Tongue (tissue), 2 donors: ENCODE results near the gene DSEL. TPM values are rescaled to one million over a fixed set of nuclear protein-coding genes. Genes with fewer than 3 reads are reported as not detected.
A peak's percentile ranks its signal among the peaks of the same experiment; 100 is the strongest.

ENCODE experiments used
- DNase-seq: peaks from one replicate; pipeline ENCODE4 v3.0.0-alpha.2; 2015
- total RNA-seq: library from RNA; depleted of rRNA; stranded (reverse); fragments of >200 nt; gene quantifications from one replicate; pipeline ENCODE4 v1.2.3, GENCODE V29; 2014

Gene DSEL
- total RNA-seq, 1 donor from 2014 or later: 23.4 TPM

DNA sequence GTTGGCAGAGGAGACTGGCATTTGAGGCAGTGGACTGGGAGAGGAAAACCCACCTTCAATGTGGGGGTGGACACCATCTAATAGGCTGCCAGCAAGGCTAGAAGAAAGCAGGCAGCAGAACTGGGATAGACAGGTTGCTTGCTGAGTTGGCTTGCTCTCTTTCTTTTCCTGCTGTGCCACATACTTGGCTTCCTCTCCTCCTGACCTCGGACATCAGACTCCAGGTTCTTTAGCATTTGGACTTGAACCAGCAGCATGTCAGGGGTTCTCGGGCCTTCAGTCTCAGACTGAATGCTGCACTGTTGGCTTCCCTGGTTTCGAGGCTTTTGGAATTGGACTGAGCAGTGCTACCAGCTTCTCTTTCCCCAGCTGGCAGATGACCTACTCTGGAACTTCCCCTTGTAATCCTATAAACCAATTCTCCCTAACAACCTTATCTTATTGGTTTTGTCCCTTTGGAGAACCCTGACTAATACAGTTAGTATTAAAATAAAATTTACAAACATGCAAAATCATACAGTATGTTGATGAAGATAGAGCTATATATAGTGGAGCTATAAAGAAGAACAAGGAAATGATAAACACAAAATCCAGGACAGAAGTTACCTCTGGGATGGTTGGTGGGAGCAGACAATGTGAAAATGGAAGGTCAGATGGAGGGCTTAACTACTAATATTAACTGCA, 15.9 kb downstream of the DSEL start:
- no peak for DNase-seq

DNA sequence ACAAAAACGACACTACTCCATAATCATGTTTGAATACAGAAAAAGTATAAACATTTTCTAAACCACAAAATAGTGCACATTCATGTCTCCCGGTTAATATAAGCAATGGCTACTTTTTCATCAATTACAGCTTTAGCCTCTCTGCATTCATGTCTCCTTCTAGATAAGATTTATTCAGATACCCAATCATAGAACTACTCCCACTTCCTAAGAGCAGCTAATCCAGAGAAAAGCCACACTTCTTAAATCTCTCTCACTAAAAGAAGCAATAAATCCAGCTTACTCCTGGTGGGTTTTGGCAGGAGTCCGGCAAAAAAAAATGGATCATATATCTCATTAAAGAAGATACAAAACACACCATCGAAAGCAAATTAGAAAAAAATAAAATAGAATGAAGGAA, 20.1 kb downstream of the DSEL start:
- no peak for DNase-seq

DNA sequence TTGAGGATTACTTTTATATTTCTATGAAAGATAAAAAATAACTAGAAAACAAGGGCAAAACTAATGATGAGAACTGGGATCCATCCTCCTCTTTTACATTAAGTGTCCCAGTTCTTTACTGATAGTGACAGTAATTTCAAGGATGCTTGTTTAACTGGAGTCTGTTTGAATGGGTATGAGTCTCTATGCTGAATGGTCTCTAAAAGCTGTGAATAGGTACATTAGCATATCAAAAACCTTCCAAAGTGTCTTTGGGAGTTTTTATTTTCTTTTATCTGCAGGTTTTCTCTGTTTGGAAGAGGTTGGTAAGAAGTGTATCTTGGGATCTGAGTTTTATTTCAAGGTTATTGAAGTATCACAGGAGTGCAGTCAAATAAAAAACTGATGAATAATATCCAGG, 30.0 kb downstream of the DSEL start:
- DNase-seq: no peak

DNA sequence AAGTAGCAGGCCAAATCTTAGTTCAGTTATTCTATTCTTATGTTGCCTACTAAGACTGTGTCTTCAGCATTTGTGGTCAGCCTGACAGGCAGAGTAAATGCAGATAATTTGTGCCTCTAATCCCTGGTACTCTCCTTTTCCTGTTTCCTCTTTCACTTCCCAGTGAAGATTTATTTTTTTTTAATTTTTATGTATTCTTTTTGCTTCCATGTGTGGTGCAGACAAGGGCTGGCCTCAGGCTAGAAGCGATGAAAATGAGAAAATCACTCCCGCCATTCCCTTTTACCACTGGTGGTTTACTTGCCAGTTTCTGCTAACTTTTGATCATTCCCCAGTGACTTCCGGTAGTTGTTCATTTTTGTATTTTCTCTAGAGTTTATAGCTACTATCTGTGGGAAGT, 30.9 kb downstream of the DSEL start:
- DNase-seq: no peak

DNA sequence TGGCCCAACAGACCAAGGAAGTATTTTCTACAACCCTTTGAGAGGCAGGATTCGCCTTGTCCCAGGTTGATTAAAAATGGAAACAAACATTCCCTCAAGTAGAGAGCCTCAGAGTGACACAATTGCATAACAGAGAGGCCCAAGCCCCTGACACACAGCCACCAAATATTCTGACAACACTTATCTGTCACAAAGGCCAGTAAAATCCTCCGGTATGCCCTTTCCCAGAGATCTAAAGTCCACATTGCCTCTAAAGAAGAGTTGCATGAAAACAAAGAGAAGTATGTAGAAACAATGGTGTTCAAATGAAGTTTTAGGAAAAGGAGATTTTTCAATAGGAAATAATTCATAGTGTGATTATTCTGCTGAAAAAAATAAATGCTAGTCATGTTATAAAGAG, 32.1 kb downstream of the DSEL start:
- no peak for DNase-seq

DNA sequence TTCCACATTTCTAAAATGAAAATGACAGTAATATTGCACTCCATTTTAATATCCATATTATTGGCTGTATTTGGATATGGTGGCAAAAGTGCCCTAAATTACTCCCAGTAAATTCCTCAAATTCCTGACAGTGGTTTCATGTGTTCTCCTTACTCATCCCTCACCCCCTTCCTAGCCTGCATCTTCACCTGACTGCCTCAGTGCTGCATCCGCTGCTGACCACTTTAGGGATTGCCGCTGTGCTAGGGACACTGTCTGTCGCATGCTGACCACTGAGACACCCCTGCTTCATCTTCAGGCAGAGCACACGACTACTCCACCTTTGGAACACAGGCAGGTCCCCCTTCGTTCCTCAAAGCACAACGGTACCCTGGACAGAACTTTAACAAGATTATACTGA, 32.6 kb downstream of the DSEL start:
- DNase-seq: no peak

DNA sequence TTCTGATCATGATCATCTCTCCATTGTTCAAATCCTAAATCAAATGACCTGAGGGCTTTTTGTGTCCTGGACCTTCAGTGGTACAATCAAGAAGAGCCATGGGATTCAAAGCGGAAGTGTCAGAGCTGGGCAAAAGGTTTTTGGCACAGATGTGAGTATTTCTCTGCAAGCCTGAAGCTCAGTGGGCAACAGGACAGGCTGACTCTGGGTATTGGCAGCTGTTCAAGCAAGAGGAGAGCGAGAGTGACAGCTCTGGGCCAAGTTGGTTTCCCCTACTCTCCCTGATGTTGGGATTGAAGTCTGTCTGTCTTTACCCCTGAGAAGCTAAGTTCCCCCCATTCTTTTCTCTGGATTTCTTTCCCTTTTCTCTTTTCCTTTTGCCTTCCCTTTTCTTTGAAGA, 33.3 kb downstream of the DSEL start:
- peak; percentile 10 for DNase-seq

DNA sequence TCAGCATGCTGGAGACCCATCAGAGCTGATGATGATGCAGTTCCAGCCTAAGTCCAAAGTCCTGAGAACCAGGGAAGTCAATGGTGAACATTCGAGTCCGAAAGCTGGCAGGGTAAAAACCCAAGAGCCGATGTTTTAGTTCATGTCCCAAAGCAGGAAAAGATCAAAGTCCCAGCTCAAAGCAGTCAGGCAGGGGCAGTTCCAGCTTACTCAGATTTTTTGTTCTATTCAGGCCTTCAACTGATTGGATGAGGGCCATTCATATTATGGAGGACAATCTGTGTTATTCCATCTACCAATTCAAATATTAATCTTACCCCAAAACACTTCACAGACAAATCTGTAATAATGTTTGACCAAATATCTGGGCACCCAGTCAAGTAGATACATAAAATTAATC, 38.3 kb downstream of the DSEL start:
- DNase-seq: no peak

DNA sequence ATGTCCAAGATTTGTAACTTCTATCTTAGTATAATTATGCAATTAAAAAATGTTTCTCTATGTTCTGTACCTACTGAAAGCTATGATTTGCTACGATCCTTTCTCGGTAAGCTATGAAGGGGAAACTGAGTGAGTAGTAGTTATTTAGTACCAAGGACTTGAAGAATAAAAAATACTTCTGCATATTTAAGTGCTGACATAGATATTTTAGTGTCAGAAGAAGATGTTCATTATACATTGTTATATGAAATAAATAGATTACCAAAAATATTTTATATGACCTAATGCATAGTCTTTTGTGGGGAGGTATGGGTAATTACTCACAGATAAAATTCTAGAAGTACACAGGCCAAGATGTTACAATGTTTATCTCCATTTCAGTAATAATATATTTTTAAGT, 39.0 kb downstream of the DSEL start:
- DNase-seq: no peak

DNA sequence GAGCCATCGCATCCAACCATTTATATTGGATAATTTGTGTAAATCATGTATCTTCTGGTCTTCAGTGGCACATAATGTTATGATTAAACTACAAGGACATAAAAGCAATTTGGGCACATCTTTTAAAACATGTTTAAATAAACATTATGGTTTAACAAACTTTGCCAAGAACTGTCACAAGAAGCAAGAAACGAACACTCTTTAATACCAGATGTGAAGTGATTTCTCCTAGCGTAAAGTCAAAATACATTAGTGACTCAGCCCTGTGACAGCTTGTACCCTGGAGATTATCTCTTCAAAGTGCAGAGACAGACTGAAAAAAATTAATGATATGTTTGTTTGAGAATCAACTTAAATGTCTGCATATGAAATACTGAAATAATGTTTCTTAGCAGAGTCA, 39.9 kb downstream of the DSEL start:
- peak; percentile 3 for DNase-seq

DNA sequence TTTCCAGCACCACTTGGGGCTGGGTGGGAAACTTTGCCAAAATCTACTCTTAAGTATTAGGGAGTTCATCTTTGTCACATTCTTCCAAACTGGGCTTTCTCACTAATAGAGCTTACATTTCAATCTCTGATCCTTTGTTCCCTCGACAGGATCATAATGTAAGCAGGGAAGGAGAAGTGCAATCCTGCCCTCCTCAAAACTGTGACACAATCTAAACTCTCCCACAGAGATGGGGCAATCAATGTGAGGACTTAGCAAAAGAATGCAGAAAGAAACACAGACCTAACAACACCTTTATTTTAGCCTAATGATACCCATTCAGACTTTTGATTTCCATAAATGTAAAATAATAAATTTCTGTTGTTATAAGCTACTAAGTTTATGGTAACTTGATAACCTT, 40.8 kb downstream of the DSEL start:
- DNase-seq: no peak

DNA sequence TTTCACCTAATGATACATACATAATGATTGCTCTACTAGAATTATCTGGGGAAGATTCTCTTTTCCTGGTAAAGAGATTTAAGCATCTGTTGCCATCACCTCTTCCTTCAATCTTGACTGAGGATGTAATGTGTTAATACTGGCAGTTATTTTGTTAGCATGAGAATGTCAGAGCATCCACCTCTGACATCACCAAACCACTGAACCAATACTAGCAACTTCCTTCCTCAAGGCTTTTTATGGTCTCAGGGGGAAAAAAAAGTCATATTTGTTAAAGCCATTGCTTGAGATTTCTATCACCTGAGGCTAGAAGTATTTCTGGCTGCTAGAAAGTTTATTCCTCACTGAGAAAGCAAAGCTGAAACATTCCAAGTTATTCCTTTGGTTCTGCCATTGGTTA, 48.5 kb downstream of the DSEL start:
- DNase-seq: no peak

DNA sequence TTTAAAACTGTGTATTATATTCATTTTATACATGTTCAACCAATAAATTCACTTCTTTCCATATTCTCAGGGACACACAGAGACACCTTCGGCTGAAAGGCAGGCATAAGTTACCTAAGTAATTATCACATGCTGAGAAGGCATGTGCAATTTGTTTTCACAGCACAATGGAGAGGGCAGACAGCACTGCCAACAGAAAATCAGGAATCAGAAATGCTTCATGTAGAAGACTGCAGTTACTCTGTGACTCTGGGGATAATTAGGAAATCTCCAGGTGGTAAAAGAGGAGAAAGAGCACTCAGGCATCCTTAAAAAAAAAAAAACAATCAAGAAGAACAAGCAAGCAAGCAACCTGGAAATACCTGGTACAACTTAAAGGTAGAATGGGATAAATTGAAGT, 49.3 kb downstream of the DSEL start:
- no peak for DNase-seq

DNA sequence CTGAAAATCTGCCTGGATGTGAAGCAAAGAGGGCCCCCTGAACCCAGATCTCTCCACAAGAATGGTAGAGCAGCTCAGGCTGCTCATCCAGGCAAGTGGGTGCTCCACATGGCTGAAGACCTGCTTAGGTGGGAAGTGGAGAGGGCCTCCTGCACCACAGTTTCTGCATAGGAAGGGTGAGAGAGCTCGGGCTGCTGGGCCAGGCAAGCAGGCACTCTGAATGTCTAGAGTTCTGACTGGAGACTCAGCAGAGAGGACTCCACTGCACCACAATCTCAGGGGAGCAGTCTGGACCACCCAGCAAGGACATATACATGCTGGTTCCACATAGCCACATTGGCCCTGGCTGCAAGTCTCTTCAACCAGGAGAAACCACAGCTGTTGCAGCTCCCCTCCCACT, 52.0 kb downstream of the DSEL start:
- no peak for DNase-seq

DNA sequence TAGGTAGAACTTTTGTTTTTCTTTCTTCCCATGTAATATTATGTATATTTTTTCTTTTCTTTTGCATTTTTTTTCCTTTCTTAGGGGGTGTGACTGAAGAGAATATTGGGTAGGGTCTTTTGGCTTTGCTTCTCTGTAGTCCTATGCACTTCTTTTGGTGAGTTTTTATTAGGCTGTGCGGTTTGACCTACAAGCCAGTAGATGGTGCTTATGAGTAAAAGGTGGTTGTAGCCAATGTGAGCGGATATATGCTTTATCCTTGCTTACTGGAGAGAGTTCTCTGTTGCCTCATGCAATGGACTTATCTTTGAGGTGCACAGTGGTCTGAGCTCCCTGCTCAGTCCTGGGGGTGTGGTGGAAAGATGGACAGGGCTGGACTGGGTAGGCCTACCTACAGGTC, 52.7 kb downstream of the DSEL start:
- no peak for DNase-seq

DNA sequence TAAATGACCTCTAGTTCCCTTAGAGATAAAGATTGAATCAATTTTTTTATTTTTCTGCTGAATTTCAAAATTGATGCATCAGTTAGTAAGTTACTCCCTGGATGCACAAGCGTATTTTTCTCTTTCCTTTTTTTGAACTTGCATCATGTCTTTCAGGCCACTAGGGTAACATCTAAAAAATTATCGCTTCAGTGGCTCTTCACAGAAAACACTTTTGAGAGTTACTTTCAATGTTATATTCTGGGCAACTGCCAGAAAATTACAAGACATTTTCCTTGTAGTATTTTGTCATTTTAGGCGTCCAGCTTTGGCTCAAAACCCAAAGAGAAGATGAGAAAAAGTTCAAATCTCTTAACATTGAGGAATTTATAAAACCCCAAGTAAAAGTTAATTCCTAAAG, 59.8 kb downstream of the DSEL start:
- no peak for DNase-seq
